Ovary (tissue), 3 donors: ENCODE data around the gene SRSF5.

Experiments used
- CTCF ChIP-seq, 3 donors: fragments of 450-650 bp in 2 of 3; fragments of 200-600 bp in 1 of 3; IDR thresholded peaks; one replicate each; pipeline versions ENCODE4 v1.5.1 to v1.8.0; 2016 to 2022; ENCODE audit warnings: antibody characterized with exemption in 3 of 3, mild to moderate bottlenecking in 1 of 3
- EP300 ChIP-seq: sonication (generic); formaldehyde crosslinking; IDR thresholded peaks from one replicate; pipeline ENCODE4 v1.6.1; 2017; ENCODE audit warnings: antibody characterized with exemption
- donor health status: DM: no; HTN: no; CAD: no.

- TF ChIP-seq CTCF (IDR thresholded peaks at IDR 0.05): no peak
- TF ChIP-seq EP300: no peak
Measured at GRCh38 chr14:69720912-69721311, 46.0 kb upstream of the SRSF5 start.
